HL-60 (cell line): ENCODE data around the gene LARGE2.

ENCODE experiments used
- DNase-seq, 2 experiments: peaks; one replicate each; pipeline ENCODE4 v3.0.0-alpha.2; 2010 to 2020; ENCODE audit warnings: low read depth in 1 of 2, low spot score in 1 of 2
- H3K27ac ChIP-seq: fragments of 250-450 bp; sonication (Bioruptor Pico); replicated peaks from 2 replicates; pipeline ENCODE4 v1.5.1; 2020; ENCODE audit warnings: mild to moderate bottlenecking, moderate library complexity
- H3K27me3 ChIP-seq: fragments of 250-450 bp; sonication (Bioruptor Pico); 2 replicates; pipeline ENCODE4 v1.5.1; 2021; ENCODE audit warnings: mild to moderate bottlenecking, moderate library complexity; ENCODE audit not compliant: insufficient read depth, poor library complexity, severe bottlenecking
- H3K4me3 ChIP-seq: replicated peaks from 2 replicates; pipeline ENCODE4 v1.5.1; 2011; ENCODE audit warnings: mild to moderate bottlenecking, control low read depth, low read length; ENCODE audit not compliant: insufficient read depth
- CTCF ChIP-seq: IDR thresholded peaks from one replicate; pipeline ENCODE4 v1.5.1; 2011; ENCODE audit warnings: low read length, control low read depth, inconsistent platforms; ENCODE audit not compliant: insufficient read depth
- GABPA ChIP-seq: IDR thresholded peaks from 2 replicates; pipeline ENCODE4 v1.6.1; 2012; ENCODE audit warnings: low read depth
- POLR2AphosphoS5 ChIP-seq: IDR thresholded peaks from 2 replicates; pipeline ENCODE4 v1.6.1; 2012; ENCODE audit warnings: low read depth
- REST ChIP-seq: IDR thresholded peaks from 2 replicates; pipeline ENCODE4 v1.6.1; 2012; ENCODE audit warnings: low read depth; ENCODE audit not compliant: insufficient replicate concordance
- SPI1 ChIP-seq: IDR thresholded peaks from 2 replicates; pipeline ENCODE4 v1.6.1; 2012; ENCODE audit warnings: low read depth, mild to moderate bottlenecking, borderline replicate concordance

LARGE2 gene

GRCh38 chr11:45879803-45880686, 42.4 kb upstream of the LARGE2 start:
- Histone ChIP-seq H3K27me3 (no peaks in the 10 kb centered on the region), H3K27ac (no peak overlapping the region), H3K4me3 (no peak overlapping the region)
- no peak for DNase-seq
- TF ChIP-seq SPI1 (no peak), REST (no peak), CTCF (no peak), GABPA (no peak), POLR2AphosphoS5 (no peak)

- Histone ChIP-seq H3K27ac (no peak overlapping the region), H3K27me3 (no peaks in the 10 kb centered on the region), H3K4me3 (no peak overlapping the region)
- no peak for TF ChIP-seq POLR2AphosphoS5
- TF ChIP-seq SPI1, result no peak
- TF ChIP-seq REST, result no peak
- no peak for TF ChIP-seq GABPA
- no peak for TF ChIP-seq CTCF
- DNase-seq, result no peak
Observed at GRCh38 chr11:45880772-45881570, 41.5 kb upstream of the LARGE2 start.

- H3K27me3 ChIP-seq, result no peaks in the 10 kb centered on the region
- H3K27ac ChIP-seq, result no peak overlapping the region
- TF ChIP-seq SPI1, result no peak
- TF ChIP-seq GABPA, result no peak
- TF ChIP-seq CTCF, result no peak
- TF ChIP-seq REST, result no peak
- TF ChIP-seq POLR2AphosphoS5, result no peak
- DNase-seq, result no peak
- no peak overlapping the region for H3K4me3 ChIP-seq
Observed at GRCh38 chr11:45881708-45882368, 40.6 kb upstream of the LARGE2 start.
